ENCODE results near the gene RETN.

RETN gene

DNA sequence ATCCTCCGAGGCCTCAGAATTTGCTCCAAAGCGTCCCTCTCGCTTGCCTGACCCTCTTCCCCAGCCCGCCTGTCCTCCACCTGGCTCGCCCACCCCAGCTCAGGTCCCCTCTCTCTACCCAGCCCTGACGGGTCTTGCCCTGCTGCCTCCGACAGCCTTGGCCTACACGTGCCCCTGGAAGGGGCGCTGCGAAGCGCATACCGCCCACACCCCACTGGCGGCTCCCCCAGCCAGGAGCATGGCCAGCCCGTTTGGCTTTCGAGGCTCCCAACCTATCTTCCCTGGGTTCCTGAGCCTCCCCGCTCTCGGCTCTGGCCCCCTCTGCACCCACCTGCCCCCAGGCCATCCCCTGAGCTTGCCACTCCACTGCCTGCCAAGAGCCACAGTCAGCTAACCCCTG lies 44.0 kb upstream of the RETN start:
- no peak for TF ChIP-seq CTCF (IDR thresholded peaks at IDR 0.05; ENCODE audit: low read depth, low read length)
- DNase-seq (ENCODE audit: low read depth in 2 of 2), result no peak

GRCh38 chr19:7625763-7626372 lies 43.0 kb upstream of the RETN start:
- TF ChIP-seq CTCF (IDR thresholded peaks at IDR 0.05; ENCODE audit: low read depth, low read length), result no peak
- DNase-seq (ENCODE audit: low read depth in 2 of 2), result no peak
- H3K4me3 ChIP-seq (replicated peaks in 1 of 2; ENCODE audit: low read depth in 2 of 2, low read length in 2 of 2), result no peak overlapping the region

More for the DNA sequence above, 44.0 kb upstream of the RETN start:
- no peak overlapping the region for H3K4me3 ChIP-seq (replicated peaks in 1 of 2; ENCODE audit: low read depth in 2 of 2, low read length in 2 of 2)

DNA sequence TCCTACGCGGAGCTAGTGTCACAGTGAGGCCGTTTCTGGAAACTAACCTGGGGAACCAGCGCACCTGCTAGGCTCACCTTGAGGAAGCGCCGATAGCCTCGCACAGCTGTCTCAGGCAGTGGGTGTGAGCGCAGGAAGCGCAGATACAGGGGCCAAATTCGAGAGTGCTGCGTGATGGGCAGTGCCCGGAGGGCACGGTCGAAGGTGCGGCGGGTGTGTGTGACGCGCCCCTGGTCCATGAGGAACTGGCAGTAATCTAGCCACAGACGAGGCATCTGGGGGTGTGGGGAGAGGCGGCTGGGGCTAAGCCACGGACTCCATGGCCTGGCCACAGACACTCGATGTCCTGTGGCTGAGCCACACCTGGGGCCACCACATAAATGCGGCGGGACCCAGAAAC lies 41.7 kb upstream of the RETN start:
- DNase-seq (ENCODE audit: low read depth in 2 of 2), result no peak
- no peak for TF ChIP-seq CTCF (IDR thresholded peaks at IDR 0.05; ENCODE audit: low read depth, low read length)

GRCh38 chr19:7628589-7629311 lies 40.1 kb upstream of the RETN start:
- DNase-seq (ENCODE audit: low read depth in 2 of 2), result no peak
- TF ChIP-seq CTCF (IDR thresholded peaks at IDR 0.05; ENCODE audit: low read depth, low read length), result no peak

More for the DNA sequence above, 41.7 kb upstream of the RETN start:
- no peak overlapping the region for H3K4me3 ChIP-seq (replicated peaks in 1 of 2; ENCODE audit: low read depth in 2 of 2, low read length in 2 of 2)

DNA sequence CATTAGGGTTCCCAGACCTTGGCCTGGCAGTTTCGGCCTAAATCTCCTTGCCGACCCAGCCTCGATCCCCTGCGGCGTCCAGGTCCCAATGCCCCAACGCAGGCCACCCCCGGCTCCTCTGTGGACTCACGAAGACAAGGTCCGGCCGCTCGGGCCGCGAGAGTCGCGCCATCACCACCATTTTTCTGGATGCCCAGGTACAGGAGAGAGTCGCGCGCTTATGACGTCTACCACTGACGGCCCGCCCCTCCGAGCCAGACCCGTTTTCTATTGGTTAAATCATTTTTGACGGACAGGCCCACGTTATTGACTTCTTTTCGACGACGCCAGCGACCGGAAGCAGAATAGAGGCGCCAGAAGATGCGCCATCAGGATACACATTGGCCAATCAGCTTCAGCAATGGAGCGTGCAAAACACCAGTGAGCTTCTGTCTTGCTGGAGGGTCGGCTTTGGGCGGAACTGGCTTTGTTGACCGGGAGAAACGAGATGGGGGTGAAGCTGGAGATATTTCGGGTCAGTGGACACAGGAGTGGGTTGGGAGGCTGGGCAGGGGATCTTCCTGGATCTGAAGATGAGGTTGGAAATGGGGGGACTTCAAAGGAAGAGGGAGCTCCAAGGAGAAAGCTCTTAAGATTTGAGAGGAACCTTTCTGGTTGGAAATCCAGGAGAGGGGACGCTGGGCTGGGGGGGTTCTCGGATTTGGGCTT lies 39.3 kb upstream of the RETN start, which contains the start of the genes PET100 and XAB2:
TSS of gene PET100 (plus strand) at position 447 of the 708 bp plus-strand sequence. CDS start at position 488, 41 bp downstream.
TSS of gene XAB2 (minus strand) at position 199 of the 708 bp plus-strand sequence. CDS start at position 181, 18 bp downstream.
- no peak for TF ChIP-seq CTCF (IDR thresholded peaks at IDR 0.05; ENCODE audit: low read depth, low read length)
- DNase-seq (ENCODE audit: low read depth in 2 of 2), result peak; percentile 99
- H3K4me3 ChIP-seq (replicated peaks in 1 of 2; ENCODE audit: low read depth in 2 of 2, low read length in 2 of 2), result peak within 1 kb of the TSS; percentile 76 to 100

More at GRCh38 chr19:7628589-7629311, 40.1 kb upstream of the RETN start:
- peak overlapping the region; percentile 68 to 100 for H3K4me3 ChIP-seq (replicated peaks in 1 of 2; ENCODE audit: low read depth in 2 of 2, low read length in 2 of 2)

GRCh38 chr19:7631577-7631976 lies 37.3 kb upstream of the RETN start:
- no peak overlapping the region for H3K4me3 ChIP-seq (replicated peaks in 1 of 2; ENCODE audit: low read depth in 2 of 2, low read length in 2 of 2)
- DNase-seq (ENCODE audit: low read depth in 2 of 2), result no peak
- no peak for TF ChIP-seq CTCF (IDR thresholded peaks at IDR 0.05; ENCODE audit: low read depth, low read length)
